Nucleus accumbens (tissue), 56 donors: ENCODE measurements around the gene DNAJB6.
A peak's percentile ranks its signal among the peaks of the same experiment; 100 is the strongest.

ENCODE experiments used
- DNase-seq, 56 donors: peaks; one replicate each; lab custom pipeline; 2025; lab: John Stamatoyannopoulos, UW

Gene DNAJB6

GRCh38 chr7:157392256-157393037 lies 55.6 kb downstream of the DNAJB6 start:
- no peak for DNase-seq

GRCh38 chr7:157394246-157395191 lies 57.7 kb downstream of the DNAJB6 start:
- DNase-seq: no peak

GRCh38 chr7:157395206-157395605 lies 58.4 kb downstream of the DNAJB6 start:
- DNase-seq: no peak

GRCh38 chr7:157396316-157397035 lies 59.7 kb downstream of the DNAJB6 start:
- no peak for DNase-seq

GRCh38 chr7:157397036-157397720 lies 60.4 kb downstream of the DNAJB6 start:
- no peak for DNase-seq

- peak in 1 of 56 donors; percentile 26 for DNase-seq
These were observed 61.2 kb downstream of the DNAJB6 start for GRCh38 chr7:157397731-157398691.

GRCh38 chr7:157399086-157399687 lies 62.4 kb downstream of the DNAJB6 start:
- no peak for DNase-seq

GRCh38 chr7:157400171-157400860 lies 63.5 kb downstream of the DNAJB6 start:
- no peak for DNase-seq

- no peak for DNase-seq
These were observed 65.0 kb downstream of the DNAJB6 start for GRCh38 chr7:157401567-157402387.

- no peak for DNase-seq
These were observed 65.5 kb downstream of the DNAJB6 start for GRCh38 chr7:157402388-157402703.

- no peak for DNase-seq
These were observed 66.2 kb downstream of the DNAJB6 start for GRCh38 chr7:157402911-157403534.

GRCh38 chr7:157403646-157404401 lies 67.0 kb downstream of the DNAJB6 start:
- DNase-seq: no peak

- DNase-seq: no peak
These were observed 68.2 kb downstream of the DNAJB6 start for GRCh38 chr7:157404845-157405481.

- DNase-seq: no peak
These were observed 68.7 kb downstream of the DNAJB6 start for GRCh38 chr7:157405501-157405900.
